Activated CD4-positive, CD25-positive, alpha-beta regulatory T cell (primary cell): ENCODE measurements around the gene PUM1.
"Not testable (repeated sequence)": the region's sequence is repeated elsewhere in the genome, so short reads cannot be mapped to it uniquely, and the experiment has no call there.

Source experiments
- DNase-seq, 4 experiments: peaks; one replicate each; lab custom pipeline; 2025; lab: John Stamatoyannopoulos, UW

Gene PUM1

DNA sequence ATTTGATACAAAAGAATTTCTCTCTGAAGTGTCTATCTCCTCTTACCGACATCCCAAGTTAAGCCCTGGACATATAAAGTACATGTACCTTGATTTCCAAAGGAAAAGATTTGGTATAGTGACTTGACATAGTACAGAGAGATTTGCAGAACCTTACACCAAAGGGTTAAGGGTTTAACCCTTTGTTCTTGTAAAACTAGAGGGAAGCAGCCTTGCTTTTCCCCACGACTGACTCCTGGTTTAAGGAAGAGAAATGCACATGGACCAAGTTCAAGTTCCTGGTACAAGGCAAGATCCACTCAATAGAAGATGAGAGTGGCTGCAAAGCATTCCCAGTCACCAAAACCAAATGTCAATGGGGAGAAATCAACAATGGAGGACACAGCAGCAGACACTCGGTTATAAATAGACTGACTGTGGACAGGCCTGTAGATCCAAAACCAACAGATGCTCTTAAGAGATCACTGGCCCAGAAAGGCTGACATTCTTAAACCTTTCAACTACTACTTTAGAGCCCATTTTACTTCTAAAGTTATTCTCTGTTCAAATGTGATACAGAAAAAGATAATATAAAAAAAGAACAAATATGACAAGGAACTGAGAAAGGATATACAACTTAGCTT, 69.4 kb downstream of the PUM1 start:
- DNase-seq: no peak

DNA sequence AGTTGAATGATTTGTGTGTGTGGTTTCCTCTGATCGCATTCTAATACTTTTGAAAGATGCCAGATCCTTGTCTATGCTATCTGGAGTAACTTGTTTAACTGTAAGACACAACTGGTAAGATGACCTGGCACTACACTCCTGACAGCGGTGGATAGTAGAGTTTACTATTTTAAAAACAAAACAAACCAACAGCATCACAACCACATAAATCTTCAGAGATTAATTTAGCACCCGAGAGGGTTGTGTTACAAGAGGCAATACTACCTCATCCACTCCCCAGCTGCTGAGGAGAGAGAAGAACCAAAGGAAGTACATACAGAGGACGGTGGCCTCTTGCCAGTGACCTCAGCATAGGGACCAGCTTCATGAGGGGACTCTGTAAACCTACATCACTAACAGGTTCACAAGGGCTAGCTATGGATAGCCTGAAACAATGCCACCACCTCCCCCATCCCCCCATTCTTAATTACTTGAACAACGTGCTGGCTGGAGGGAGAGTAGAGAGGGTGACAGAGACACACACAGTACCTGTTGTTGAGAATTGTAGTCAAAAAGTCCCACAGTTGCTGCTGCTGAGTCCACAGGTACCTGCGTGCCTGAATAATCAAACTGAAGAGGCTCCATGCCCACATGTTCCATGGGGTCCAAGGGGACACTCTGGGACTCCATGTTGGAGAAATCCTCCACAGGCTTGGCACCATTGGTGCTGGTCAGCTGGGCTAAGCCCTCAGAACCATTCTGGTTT, 73.5 kb downstream of the PUM1 start:
- DNase-seq: no peak

DNA sequence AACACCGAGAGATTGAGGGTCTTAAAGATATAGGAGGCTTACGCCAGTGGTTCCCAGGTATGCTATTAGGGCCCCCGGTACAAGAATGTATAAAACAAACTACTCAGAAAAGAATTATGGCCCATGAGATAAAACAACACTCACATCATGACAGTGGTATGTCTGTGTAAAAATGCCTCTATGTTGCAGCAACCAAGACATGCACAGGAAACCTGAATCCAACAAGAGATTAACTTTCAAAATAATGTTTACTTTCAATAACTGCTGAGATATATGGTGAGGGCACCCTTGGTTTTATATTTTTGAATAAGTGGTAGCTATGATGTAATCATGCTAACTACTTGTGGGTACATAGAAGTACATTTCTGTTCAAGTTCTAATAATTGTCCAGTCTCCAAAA, 74.9 kb downstream of the PUM1 start:
- no peak for DNase-seq

DNA sequence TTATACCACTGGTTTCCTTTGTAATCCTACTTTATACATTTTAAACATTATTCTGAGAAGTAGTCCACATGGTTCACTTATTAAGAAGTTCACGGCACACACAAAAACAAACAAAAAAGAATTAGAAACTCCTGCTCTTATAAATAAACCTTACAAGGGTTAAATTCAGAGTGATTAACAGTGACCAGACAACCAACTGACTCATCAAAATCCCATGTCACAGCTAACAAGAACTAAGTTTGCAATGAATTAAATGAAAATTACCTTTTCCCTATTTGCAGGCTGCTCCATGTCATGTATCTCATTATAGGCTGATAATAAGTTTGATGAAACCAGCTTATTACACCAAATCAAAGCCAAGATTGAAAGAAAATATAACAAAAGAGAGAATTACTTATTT, 77.5 kb downstream of the PUM1 start:
- DNase-seq: no peak

DNA sequence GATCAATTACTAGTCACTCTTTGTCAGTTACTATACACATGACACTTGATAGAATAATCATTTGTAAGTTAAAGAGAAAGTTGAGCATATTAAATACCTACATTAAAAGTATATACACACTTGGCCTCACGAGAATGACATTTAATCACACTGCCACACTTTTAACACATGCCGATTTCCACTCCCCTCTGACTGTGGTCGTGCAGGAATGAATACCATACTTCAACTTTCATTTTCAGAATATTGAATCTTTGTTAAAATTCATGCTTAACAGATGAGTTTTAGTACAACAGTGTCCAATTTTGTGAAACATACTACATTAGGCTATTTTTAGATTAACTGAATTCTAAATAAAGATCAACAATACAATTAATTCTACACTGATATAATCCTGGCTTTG, 78.8 kb downstream of the PUM1 start:
- DNase-seq: no peak

DNA sequence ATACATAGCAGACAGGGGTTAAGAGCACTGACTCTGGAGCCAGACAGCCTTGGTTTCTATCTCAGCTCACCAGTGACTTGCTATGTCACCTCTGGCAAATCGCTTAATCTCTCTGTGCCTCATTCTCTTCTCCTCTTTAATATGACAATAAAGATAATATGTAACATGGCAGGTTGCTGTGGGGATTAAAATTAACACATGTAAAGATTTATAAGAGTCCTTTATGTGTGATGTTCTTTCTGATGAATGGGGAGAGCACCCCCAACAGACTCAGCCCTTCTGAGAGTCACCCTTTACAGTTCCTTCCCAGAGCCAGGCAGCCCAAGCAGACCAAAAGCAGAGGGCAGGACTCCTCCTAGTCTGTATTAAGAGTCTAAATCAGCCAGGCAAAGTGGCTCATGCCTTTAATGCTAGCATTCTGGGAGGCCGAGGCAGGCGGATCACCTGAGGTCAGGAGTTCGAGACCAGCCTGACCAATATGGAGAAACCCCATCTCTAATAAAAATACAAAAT, 80.5 kb downstream of the PUM1 start:
- no peak for DNase-seq

DNA sequence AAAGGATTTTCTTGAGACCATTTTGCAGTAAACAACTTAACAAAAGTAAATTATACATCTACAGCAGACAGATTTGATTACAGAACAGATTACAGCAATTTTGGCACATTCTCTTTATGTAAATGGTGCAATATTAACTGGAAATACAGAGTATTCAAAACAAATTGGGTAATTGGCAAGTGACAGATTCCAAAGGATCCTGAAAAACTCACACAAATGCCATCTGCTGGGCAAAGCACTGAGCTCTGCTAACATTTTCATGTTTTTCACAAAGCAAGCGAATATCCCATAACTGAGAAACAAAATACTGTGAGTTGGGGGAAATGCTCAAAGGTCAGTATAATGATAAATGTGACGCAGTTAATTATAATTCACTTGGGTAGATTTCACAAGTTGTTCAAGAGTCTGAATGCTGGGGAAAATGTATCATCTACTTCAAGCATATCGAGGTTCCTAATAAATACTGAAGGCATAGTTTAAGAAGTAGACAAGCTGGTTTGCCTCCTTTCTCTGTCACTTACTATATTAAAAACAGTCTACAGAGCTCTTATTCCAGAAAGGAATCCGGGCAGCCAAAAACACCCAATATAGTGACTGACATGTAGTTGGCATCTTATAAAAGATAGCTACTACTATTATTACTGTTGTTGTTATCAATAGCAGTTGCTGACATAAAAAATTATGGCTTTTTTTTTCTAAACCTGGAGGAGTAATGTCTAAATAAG, 81.2 kb downstream of the PUM1 start:
- no peak for DNase-seq

DNA sequence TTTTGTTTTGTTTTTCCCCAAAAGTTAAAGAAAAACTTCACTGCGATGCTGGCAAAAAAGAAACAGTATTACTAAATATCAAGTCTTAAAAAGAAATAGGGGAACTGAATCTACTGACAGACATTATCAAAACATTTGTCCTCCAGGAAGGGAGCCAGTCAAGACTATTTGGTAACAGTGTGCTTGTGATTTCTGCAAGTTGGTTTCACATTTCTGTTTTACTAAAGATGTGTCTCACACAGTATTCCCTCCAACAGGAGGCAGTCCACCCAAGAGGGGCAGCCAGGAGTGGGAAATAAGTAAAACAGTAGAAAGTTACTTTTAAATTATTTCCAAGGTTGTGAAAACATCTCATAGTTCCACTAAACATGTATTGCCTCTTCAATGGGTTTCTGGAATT, 82.6 kb downstream of the PUM1 start:
- DNase-seq: no peak

DNA sequence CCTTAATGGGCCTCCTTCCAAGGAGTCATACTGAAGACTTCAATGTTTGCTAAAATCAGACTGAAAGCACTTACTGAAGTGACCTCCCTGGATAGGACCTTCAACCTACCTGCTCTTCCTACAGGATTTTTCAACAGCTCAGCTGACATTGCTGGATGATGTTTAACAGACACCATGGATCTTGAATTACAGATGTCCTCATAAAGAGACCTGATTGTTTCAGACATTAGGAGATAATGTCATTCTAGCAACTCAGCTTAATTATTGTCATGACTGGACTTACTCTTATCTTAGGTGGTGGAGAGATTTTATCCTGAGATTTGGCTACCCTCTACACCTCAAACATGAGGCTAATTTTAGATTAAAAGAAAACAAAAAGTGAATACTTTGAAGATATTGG, 83.1 kb downstream of the PUM1 start:
- no peak for DNase-seq

DNA sequence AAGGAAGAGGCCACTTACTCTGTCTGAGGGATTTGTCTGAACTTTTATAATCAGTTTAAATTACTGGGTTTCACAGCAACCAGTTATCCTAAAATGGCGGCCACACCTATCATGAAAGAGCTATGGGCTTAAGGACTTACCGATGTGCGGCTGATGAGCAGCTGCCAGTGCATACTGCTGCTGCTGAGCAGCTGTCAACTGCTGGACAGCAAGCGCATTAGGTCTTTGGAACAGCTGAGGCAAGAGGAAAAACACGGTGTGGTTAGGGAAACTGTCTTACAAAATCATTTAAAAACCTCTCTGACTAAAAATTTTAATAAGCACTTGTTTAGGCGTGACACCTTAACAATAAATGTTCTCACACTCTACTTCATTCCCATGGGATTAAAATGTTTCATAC, 84.3 kb downstream of the PUM1 start:
- no peak for DNase-seq

DNA sequence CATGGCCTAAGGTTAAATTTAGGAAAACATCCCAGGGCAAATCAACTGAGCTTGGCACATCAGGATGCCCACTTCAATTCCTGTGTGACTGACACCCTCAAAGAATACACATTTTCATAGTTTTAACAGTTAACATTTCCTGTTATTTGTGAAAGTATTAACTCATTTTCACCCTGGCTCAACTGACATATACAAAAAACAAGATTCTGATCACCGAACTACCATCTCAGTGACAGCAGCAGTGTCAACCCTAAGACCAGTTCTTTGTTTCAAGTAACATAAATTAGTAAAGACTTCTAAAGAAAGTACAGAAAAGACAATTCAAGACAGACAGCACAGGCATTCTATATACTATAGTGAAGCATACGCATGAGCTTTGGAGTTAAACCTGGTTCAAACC, 88.0 kb downstream of the PUM1 start:
- DNase-seq: no peak

DNA sequence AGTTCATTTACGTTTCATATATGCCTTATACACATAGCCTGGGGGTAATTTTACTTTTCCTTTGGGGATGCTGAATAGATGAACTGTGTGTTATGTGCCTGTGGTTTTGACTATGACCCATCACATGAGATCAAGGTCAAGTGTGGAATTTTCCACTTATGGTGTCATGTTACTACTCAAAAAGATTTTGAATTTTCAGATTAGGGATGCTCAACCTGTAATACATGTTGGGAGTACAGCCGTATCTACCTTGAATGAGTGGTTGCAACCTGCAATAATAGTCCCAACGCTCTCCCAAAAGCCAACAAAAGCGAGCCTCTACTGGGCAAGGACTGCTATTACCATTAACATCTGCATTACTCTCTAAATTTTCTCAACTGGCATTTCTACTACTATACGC, 88.4 kb downstream of the PUM1 start:
- no peak for DNase-seq

DNA sequence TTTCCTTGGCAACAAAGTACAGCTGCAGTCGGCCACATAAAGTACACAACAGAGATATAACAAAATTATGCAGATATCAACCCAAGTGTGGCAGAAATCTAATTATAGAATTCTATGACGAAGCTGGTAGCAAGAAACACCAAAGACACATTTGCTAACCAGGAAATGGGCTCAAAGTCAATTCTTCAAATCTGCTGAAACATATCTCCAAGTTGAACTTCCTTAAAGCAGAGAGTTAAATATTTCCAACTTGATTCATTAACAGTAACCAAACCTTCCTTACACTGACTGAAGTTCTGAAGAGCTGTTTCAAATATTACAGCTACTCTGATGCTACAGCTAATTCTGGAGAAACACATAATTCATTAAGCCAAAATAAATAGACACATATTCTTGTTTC, 89.4 kb downstream of the PUM1 start:
- DNase-seq: no peak

DNA sequence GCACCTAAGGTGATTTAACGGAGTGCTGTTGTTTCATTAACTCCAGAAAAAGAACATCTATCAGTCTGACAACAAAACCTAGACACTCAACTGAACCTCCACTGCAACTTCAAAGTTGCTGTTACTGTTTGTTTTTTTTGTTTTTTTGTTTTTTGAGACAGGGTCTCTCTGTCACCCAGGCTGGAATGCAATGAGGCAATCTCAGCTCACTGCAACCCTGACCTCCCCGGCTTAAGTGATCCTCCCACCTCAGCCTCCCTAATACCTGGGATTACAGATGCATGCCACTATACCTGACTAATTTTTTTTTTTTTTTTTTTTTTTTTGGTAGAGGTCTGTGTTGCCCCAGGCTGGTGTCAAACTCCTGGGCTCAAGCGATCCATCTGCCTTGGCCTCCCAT, 90.3 kb downstream of the PUM1 start:
- no peak for DNase-seq

DNA sequence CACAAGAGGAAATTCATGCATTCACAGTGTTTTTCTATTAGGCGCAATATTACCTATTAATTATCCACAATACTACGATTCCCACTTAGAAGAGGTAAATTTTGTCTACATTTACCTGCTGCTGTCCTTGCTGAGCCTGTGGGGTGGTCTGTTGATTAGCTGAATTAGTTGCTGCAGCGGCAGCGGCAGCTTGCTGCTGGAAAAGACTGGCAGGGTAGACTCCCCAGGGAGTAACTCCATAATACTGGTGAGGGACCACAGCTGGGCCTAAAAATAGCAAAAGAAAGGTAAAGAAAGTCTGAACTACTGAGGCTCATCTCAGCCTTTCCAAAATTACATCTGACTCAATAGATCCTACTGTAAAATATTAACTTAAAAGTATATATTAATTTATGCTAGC, 91.0 kb downstream of the PUM1 start:
- no peak for DNase-seq

DNA sequence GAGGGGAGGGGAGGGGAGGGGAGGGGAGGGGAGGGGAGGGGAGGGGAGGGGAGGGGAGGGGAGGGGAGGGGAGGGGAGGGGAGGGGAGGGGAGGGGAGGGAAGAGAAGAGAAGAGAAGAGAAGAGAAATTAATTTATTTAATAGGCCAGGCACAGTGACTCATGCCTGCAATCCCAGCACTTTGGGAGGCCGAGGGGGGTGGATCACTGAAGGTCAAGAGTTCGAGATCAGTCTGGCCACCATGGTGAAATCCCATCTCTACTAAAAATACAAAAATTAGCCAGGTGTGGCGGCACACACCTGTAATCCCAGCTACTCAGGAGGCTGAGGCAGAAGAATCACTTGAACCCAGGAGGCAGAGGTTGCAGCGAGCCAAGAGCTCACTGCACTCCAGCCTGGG, 93.2 kb downstream of the PUM1 start:
- not testable (repeated sequence) for DNase-seq

DNA sequence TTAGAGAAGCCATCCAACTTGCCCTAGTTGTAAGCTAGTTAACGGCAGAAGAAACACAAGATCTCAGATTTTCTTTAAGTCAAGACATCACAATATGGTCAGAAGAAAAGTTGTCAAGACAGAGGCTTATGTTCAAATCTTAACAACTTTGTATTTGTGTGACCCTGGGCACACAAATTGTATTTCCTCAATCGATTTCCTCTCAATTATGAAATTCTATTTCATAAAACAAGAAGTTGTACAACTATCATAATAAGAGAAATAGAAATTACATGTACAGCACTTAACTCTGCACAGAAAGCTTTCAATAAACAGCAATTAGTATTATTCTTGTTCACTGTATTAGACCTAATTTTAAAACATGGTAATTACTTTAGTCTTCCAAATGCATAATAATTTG, 94.0 kb downstream of the PUM1 start:
- DNase-seq: no peak

DNA sequence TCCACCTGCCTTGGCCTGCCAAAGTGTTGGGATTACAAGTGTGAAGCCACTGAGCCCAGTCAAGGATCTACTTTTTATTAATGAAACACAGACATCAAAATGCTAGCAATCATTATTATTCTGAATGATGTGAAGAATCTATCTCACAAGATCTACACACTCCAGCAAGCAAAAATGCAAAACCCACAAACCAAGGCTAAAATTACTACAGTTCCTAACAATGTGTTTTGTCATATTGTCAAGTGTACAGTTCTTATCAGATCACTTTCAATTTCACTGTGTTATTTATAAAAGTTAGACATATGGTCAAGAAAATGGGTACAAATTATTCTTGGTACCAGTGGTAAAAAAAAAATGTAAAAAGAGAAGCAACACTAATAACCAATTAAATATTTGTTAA, 95.6 kb downstream of the PUM1 start:
- DNase-seq: no peak

DNA sequence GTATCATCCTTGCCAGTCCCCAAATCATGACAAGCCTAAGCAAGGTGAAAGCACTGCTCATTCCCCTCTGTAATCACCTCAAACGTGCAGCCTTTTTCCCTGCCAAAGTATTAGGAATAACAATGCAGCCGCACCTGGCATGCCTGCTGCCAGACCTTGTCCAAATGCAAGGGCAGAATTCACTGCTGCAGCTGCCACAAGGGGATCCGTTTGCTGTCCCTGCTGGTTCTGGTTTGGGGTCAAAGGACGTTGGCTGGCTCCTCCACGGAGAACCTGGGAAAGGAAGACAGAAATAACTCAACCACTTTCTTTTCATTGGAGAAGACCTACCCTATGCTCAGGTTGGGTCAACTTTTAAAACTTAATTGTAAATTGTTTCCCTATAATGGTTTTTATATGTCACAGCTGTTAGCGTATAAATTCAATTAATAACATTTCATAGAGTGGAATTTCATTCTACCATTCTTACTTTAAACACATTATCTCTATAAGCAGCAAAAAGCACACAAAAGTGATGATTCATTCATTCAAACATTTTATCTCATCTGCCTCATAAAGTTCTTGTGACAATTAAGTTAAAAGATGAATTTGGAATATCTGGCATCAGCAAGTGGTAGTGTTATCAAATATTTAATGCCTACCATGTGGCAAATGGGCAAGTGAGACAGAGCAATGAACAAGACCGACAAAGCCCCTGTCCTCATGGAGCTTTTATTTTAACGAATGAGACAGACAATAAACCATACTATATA, 97.1 kb downstream of the PUM1 start:
- DNase-seq: no peak

DNA sequence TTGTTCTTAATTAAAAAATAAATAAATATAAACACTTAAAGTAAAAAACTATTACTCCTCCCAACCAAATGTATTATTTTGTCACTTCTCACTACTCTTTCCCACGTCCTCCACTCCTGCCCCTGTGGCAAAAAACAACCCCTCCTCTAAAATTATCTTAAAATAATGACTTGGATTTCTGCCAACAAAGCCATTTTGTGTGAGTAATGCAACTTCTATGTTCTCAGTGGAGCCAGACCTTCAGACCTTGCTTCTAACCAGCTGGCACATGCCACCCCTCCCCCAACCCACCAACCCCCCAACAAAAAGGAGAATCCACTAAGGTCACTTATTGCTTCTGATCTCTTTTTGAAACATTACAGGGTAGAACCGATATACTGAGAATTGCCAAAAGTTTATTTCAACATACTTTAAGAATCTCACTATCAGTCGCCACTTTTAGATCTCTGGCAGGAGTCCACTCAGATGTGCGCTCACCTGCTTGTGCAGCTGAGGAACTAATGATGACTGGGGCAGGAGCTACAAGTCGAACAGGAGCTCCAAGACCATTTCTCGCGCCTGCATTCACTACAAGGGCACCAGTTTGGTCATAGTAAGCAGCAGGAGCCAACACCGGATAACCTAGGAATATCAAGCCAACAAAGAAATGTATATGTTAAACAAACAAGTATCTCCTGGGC, 98.7 kb downstream of the PUM1 start:
- no peak for DNase-seq

DNA sequence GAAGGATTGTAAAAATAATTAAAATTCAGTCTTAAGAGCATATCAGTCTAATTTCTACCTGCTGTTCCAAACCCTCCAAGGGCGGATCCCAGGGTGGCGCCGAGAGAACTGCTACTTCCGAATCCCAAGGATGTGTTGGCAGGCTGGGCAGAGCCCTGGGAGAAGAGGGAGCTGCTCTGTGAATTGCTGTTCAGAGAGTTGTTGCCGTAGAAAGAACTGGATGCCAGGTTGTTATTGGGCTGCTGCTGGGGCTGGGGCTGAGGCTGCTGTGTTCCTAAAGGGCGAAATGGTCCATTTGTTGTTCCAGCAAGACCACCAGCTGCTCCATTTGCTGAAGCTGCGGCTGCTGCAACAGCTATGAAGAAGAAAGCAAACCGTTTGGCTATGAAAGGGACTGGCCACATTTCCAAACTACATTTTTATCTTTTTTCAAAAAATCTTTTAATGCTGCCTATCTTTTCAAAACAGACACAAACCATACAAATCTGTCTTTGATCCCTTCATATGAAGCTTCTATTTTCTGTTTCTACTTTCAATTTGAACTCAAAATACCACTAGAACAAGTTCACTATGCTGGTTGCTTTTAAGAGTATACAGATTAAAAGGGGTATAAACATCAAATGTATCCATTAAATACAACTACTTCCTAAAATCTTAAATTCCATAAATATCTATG, 99.5 kb downstream of the PUM1 start:
- no peak for DNase-seq
